HEK293 (cell line): ENCODE data around the gene PSMG1.
A peak's percentile ranks its signal among the peaks of the same experiment; 100 is the strongest.

ENCODE experiments used
- BCL11A ChIP-seq: fragments of 450-650 bp; formaldehyde crosslinking; IDR thresholded peaks from 2 replicates; pipeline ENCODE4 v1.5.1; 2016; ENCODE audit warnings: low read depth, missing biosample characterization, missing genetic modification characterization
- HOXD13 ChIP-seq: sonication (generic); formaldehyde crosslinking; IDR thresholded peaks from 2 replicates; pipeline ENCODE4 v1.8.0; 2022; ENCODE audit warnings: missing genetic modification reagents, borderline replicate concordance
- MEIS1 ChIP-seq: sonication (generic); formaldehyde crosslinking; IDR thresholded peaks from 2 replicates; pipeline ENCODE4 v1.8.1; 2022; ENCODE audit warnings: missing genetic modification reagents, mild to moderate bottlenecking, borderline replicate concordance
- PRDM1 ChIP-seq: fragments of 450-650 bp; formaldehyde crosslinking; IDR thresholded peaks from 2 replicates; pipeline ENCODE4; 2016; ENCODE audit warnings: missing biosample characterization, missing genetic modification characterization
- YY1 ChIP-seq: fragments of 450-650 bp; formaldehyde crosslinking; IDR thresholded peaks from 2 replicates; pipeline ENCODE4 v1.5.1; 2018; ENCODE audit warnings: missing biosample characterization, missing genetic modification characterization
- ZBTB1 ChIP-seq: fragments of 450-650 bp; formaldehyde crosslinking; IDR thresholded peaks from 2 replicates; pipeline ENCODE4 v1.5.1; 2016; ENCODE audit warnings: missing biosample characterization, missing genetic modification characterization
- ZNF10 ChIP-seq: fragments of 450-650 bp; formaldehyde crosslinking; IDR thresholded peaks from 2 replicates; pipeline ENCODE4 v1.5.1; 2017; ENCODE audit warnings: missing biosample characterization, missing genetic modification characterization
- ZNF239 ChIP-seq: fragments of 450-650 bp; formaldehyde crosslinking; IDR thresholded peaks from 2 replicates; pipeline ENCODE4 v1.5.1; 2016; ENCODE audit warnings: missing biosample characterization, missing genetic modification characterization
- ZNF266 ChIP-seq: fragments of 450-650 bp; formaldehyde crosslinking; IDR thresholded peaks from 2 replicates; pipeline ENCODE4 v1.5.1; 2016; ENCODE audit warnings: missing biosample characterization, missing genetic modification characterization, low read depth
- ZNF354C ChIP-seq: fragments of 450-650 bp; formaldehyde crosslinking; IDR thresholded peaks from 2 replicates; pipeline ENCODE4 v1.5.1; 2016; ENCODE audit warnings: missing biosample characterization, missing genetic modification characterization, low read depth, borderline replicate concordance
- ZNF366 ChIP-seq: fragments of 450-650 bp; formaldehyde crosslinking; conservative IDR thresholded peaks from 2 replicates; pipeline ENCODE4 v1.5.1; 2016; ENCODE audit warnings: missing biosample characterization, missing genetic modification characterization
- ZNF37A ChIP-seq: fragments of 450-650 bp; IDR thresholded peaks from 2 replicates; pipeline ENCODE4 v1.5.1; 2018; ENCODE audit warnings: missing biosample characterization, missing genetic modification characterization
- ZNF501 ChIP-seq: fragments of 450-650 bp; formaldehyde crosslinking; IDR thresholded peaks from 2 replicates; pipeline ENCODE4 v1.5.1; 2016; ENCODE audit warnings: missing biosample characterization, missing genetic modification characterization
- ZNF510 ChIP-seq: fragments of 450-650 bp; formaldehyde crosslinking; IDR thresholded peaks from 2 replicates; pipeline ENCODE4 v1.5.1; 2018; ENCODE audit warnings: mild to moderate bottlenecking, missing genetic modification characterization, missing biosample characterization; ENCODE audit not compliant: insufficient replicate concordance
- ZNF529 ChIP-seq: fragments of 450-650 bp; formaldehyde crosslinking; IDR thresholded peaks from 2 replicates; pipeline ENCODE4 v1.5.1; 2017; ENCODE audit warnings: missing genetic modification characterization, missing biosample characterization; ENCODE audit not compliant: insufficient replicate concordance
- ZNF558 ChIP-seq: fragments of 450-650 bp; formaldehyde crosslinking; IDR thresholded peaks from 2 replicates; pipeline ENCODE4 v1.5.1; 2016; ENCODE audit warnings: missing biosample characterization, missing genetic modification characterization
- ZNF658 ChIP-seq: fragments of 450-650 bp; formaldehyde crosslinking; IDR thresholded peaks from 2 replicates; pipeline ENCODE4; 2016; ENCODE audit warnings: missing biosample characterization, missing genetic modification characterization
- ZNF701 ChIP-seq: fragments of 450-650 bp; formaldehyde crosslinking; IDR thresholded peaks from 2 replicates; pipeline ENCODE4 v1.5.1; 2016; ENCODE audit warnings: missing biosample characterization, missing genetic modification characterization
- ZSCAN16 ChIP-seq: fragments of 450-650 bp; formaldehyde crosslinking; IDR thresholded peaks from 2 replicates; pipeline ENCODE4 v1.5.1; 2016; ENCODE audit warnings: missing biosample characterization, missing genetic modification characterization
- TF ChIP-seq, protein P1 (sequence below): fragments of 450-650 bp; formaldehyde crosslinking; conservative IDR thresholded peaks from 2 replicates; pipeline ENCODE4 v1.5.1; 2016; ENCODE audit warnings: low read depth, missing biosample characterization, missing genetic modification characterization
- TF ChIP-seq, protein P2 (sequence below): fragments of 450-650 bp; formaldehyde crosslinking; IDR thresholded peaks from 2 replicates; pipeline ENCODE4 v1.5.1; 2016; ENCODE audit warnings: missing biosample characterization, missing genetic modification characterization
- TF ChIP-seq, protein P3 (sequence below): fragments of 450-650 bp; formaldehyde crosslinking; IDR thresholded peaks from 2 replicates; pipeline ENCODE4 v1.5.1; 2016; ENCODE audit warnings: missing biosample characterization, missing genetic modification characterization
- TF ChIP-seq, protein P4 (sequence below): IDR thresholded peaks from 2 replicates; pipeline ENCODE4 v1.6.1; 2011; ENCODE audit warnings: mild to moderate bottlenecking, low read depth, low read length, borderline replicate concordance

PSMG1 gene

DNA sequence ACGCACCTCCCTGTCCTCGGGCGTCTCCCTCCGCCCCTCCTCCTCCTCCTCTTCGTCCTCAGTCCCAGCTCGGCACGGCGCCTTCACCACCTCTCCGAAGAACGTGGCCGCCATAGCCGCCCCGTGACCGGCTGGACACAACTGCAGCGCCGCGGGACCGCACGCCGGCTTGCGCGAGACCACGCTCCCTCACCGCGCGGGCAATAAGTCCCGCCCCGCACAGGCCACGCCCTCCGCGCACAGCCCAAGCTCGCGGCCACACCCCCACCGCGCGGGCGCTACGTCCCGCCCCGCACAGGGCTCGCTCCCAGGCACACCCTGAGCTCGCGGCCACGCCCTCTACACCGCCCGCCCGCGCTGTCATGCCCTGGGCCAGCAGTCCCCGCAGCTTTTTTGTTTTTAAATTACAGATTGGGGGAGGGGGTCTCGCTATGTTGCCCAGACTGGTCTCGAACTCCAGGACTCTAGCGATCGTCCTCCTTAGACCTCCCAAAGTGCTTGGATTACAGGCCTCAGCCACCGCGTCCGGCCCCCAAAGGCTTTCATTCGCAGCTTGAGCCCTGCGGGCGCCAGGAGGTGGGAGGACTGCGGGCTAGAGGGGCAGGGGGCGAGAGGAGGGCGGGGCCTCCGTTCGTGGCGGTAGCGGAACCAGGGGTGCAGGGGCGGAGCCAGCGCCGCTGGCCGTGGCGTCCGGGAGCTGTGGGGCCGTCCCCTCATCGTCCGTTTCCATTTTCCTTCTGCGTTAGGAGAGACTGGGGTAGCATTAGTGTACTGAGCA is at the start of gene PSMG1 (continued):
- no peak for TF ChIP-seq ZNF354C (tag by site-specific recombination)
- TF ChIP-seq, protein P1, sequence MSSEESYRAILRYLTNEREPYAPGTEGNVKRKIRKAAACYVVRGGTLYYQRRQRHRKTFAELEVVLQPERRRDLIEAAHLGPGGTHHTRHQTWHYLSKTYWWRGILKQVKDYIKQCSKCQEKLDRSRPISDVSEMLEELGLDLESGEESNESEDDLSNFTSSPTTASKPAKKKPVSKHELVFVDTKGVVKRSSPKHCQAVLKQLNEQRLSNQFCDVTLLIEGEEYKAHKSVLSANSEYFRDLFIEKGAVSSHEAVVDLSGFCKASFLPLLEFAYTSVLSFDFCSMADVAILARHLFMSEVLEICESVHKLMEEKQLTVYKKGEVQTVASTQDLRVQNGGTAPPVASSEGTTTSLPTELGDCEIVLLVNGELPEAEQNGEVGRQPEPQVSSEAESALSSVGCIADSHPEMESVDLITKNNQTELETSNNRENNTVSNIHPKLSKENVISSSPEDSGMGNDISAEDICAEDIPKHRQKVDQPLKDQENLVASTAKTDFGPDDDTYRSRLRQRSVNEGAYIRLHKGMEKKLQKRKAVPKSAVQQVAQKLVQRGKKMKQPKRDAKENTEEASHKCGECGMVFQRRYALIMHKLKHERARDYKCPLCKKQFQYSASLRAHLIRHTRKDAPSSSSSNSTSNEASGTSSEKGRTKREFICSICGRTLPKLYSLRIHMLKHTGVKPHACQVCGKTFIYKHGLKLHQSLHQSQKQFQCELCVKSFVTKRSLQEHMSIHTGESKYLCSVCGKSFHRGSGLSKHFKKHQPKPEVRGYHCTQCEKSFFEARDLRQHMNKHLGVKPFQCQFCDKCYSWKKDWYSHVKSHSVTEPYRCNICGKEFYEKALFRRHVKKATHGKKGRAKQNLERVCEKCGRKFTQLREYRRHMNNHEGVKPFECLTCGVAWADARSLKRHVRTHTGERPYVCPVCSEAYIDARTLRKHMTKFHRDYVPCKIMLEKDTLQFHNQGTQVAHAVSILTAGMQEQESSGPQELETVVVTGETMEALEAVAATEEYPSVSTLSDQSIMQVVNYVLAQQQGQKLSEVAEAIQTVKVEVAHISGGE = peak; percentile 41
- no peak for TF ChIP-seq ZNF658
- TF ChIP-seq YY1 (tag by site-specific recombination) = peak; percentile 91
- no peak for TF ChIP-seq ZNF239 (tag by site-specific recombination)
- no peak for TF ChIP-seq ZNF510 (tag by site-specific recombination)
- no peak for TF ChIP-seq HOXD13
- TF ChIP-seq ZNF366 (tag by site-specific recombination) = 0 out of 2 replicates have a peak, but pooled peaks have one; percentile 19
- TF ChIP-seq BCL11A (tag by site-specific recombination) = peak; percentile 47; the same call in 1 of the 2 replicates
- no peak for TF ChIP-seq ZNF701 (tag by site-specific recombination)
- no peak; the same call in 1 of the 2 replicates for TF ChIP-seq ZNF501 (tag by site-specific recombination)
- peak; percentile 29; the same call in 1 of the 2 replicates for TF ChIP-seq ZNF558 (tag by site-specific recombination)
- peak; percentile 97 for TF ChIP-seq ZSCAN16 (tag by site-specific recombination)
- peak; percentile 6 for TF ChIP-seq ZNF529 (tag by site-specific recombination)
- TF ChIP-seq, protein P2, sequence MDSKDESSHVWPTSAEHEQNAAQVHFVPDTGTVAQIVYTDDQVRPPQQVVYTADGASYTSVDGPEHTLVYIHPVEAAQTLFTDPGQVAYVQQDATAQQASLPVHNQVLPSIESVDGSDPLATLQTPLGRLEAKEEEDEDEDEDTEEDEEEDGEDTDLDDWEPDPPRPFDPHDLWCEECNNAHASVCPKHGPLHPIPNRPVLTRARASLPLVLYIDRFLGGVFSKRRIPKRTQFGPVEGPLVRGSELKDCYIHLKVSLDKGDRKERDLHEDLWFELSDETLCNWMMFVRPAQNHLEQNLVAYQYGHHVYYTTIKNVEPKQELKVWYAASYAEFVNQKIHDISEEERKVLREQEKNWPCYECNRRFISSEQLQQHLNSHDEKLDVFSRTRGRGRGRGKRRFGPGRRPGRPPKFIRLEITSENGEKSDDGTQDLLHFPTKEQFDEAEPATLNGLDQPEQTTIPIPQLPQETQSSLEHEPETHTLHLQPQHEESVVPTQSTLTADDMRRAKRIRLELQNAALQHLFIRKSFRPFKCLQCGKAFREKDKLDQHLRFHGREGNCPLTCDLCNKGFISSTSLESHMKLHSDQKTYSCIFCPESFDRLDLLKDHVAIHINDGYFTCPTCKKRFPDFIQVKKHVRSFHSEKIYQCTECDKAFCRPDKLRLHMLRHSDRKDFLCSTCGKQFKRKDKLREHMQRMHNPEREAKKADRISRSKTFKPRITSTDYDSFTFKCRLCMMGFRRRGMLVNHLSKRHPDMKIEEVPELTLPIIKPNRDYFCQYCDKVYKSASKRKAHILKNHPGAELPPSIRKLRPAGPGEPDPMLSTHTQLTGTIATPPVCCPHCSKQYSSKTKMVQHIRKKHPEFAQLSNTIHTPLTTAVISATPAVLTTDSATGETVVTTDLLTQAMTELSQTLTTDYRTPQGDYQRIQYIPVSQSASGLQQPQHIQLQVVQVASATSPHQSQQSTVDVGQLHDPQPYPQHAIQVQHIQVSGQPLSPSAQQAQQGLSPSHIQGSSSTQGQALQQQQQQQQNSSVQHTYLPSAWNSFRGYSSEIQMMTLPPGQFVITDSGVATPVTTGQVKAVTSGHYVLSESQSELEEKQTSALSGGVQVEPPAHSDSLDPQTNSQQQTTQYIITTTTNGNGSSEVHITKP (tag by site-specific recombination) = peak; percentile 54
- TF ChIP-seq, protein P3, sequence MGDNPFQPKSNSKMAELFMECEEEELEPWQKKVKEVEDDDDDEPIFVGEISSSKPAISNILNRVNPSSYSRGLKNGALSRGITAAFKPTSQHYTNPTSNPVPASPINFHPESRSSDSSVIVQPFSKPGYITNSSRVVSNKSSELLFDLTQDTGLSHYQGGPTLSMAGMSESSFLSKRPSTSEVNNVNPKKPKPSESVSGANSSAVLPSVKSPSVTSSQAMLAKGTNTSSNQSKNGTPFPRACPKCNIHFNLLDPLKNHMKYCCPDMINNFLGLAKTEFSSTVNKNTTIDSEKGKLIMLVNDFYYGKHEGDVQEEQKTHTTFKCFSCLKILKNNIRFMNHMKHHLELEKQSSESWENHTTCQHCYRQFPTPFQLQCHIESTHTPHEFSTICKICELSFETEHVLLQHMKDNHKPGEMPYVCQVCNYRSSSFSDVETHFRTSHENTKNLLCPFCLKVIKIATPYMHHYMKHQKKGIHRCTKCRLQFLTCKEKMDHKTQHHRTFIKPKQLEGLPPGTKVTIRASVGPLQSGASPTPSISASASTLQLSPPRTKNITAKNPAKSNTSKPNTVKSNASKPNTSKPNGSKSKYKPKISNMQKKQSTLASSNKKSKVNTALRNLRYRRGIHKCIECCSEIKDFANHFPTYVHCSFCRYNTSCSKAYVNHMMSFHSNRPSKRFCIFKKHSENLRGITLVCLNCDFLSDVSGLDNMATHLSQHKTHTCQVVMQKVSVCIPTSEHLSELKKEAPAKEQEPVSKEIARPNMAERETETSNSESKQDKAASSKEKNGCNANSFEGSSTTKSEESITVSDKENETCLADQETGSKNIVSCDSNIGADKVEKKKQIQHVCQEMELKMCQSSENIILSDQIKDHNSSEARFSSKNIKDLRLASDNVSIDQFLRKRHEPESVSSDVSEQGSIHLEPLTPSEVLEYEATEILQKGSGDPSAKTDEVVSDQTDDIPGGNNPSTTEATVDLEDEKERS (tag by site-specific recombination) = no peak
- TF ChIP-seq, protein P4, sequence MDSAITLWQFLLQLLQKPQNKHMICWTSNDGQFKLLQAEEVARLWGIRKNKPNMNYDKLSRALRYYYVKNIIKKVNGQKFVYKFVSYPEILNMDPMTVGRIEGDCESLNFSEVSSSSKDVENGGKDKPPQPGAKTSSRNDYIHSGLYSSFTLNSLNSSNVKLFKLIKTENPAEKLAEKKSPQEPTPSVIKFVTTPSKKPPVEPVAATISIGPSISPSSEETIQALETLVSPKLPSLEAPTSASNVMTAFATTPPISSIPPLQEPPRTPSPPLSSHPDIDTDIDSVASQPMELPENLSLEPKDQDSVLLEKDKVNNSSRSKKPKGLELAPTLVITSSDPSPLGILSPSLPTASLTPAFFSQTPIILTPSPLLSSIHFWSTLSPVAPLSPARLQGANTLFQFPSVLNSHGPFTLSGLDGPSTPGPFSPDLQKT = no peak
- no peak for TF ChIP-seq MEIS1
- peak; percentile 42; the same call in 1 of the 2 replicates for TF ChIP-seq ZBTB1
- no peak for TF ChIP-seq ZNF37A (tag by site-specific recombination)
- no peak; the same call in 1 of the 2 replicates for TF ChIP-seq ZNF266 (tag by site-specific recombination)
- peak; percentile 76; the same call in 1 of the 2 replicates for TF ChIP-seq ZNF10 (tag by site-specific recombination)
- no peak for TF ChIP-seq PRDM1
